Mucosa of descending colon (tissue), 3 donors: ENCODE results near the gene LIPM. TPM values are rescaled to one million over a fixed set of nuclear protein-coding genes. Genes with fewer than 3 reads are reported as not detected.

Source experiments
- ATAC-seq: fragments of 200-7000 bp; cut with Tn5 transposase; one replicate; pipeline ENCODE4 v1.9.1; 2020; ENCODE audit warnings: mild to moderate bottlenecking, moderate library complexity
- DNase-seq, 3 donors: peaks; one replicate each; pipeline ENCODE4 v3.0.0-alpha.2; 2020
- H3K36me3 ChIP-seq: fragments of 200-600 bp; one replicate; pipeline ENCODE4 v1.8.0; 2021; ENCODE audit warnings: low read depth, mild to moderate bottlenecking
- H3K4me1 ChIP-seq: fragments of 200-600 bp; one replicate; pipeline ENCODE4 v1.8.0; 2021; ENCODE audit warnings: low read depth, mild to moderate bottlenecking
- H3K4me3 ChIP-seq: fragments of 200-600 bp; one replicate; pipeline ENCODE4 v1.8.0; 2021; ENCODE audit warnings: mild to moderate bottlenecking
- H3K9me3 ChIP-seq: fragments of 200-600 bp; one replicate; pipeline ENCODE4 v1.8.0; 2021; ENCODE audit warnings: mild to moderate bottlenecking
- intact Hi-C, 2 donors: fragments of 100-400 bp; cut with DNase I in 1 of 2; cut with micrococcal nuclease in 1 of 2; formaldehyde crosslinking; loops; one replicate each; pipeline versions ENCODE4 v1.11.0 to v1.11.1; 2022; cut with DNase I, micrococcal nuclease
- total RNA-seq, 3 donors: library from RNA; stranded (reverse); fragmentation: NEBNext Ultra II Directional in 2 of 3; extraction: Animal tissue kit (Norgen Biotek cat#: 25700) in 2 of 3; gene quantifications; one replicate each; pipeline versions ENCODE4 v1.2.1 to v1.2.4, GENCODE V29; 2021 to 2023
- TF ChIP-seq, protein P1 (sequence below): fragments of 200-600 bp; IDR thresholded peaks from one replicate; pipeline ENCODE4 v1.8.0; 2022; ENCODE audit warnings: antibody characterized with exemption, mild to moderate bottlenecking
- donor health status: DM: no; HTN: no; CAD: no; lungs with moderate emphysema.
- donor health status: DM: no; HTN: no; CAD: no.
- donor health status: DM: no; HTN: yes; CAD: no.

Gene LIPM
- total RNA-seq, 3 donors from 2014 or later = not detected

DNA sequence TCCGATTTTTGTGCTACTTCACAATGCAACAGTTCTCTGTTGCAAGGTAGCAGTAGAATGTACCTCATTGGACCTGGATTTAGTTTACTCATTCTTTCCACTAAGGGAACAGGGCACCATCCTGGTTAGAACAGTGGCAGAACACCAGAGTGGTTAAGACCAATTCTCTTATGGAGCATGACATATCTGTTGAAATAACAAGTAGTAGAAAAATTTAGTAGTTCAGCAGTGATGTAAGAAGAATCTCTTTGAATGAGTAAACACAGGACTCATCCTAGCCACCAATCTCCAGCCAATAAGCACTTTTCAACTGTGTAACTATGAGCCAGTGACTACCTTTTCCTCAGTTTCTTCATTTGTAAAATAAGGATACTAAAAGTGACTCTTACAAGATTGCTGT, 46.7 kb downstream of the LIPM start:
- no peak for ATAC-seq
- intact Hi-C loops = no loop called here

DNA sequence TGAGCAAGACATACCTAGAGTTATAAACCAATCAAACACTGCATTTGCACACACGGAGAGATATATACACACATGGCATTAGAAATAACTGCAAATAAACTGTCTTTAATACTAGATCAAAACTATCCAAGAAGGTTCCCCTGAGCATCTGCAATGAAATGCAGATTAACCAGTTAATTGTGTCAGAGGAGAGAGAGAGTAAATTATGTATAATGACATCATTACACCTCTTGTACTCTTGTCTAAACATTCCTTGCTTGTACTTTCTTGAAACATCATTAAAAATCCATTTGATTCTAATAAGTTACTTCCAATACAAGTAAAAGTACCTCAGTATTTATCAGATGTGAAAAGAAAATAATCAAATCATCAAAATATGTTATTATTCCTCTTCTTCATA, 48.2 kb downstream of the LIPM start:
- TF ChIP-seq, protein P1, sequence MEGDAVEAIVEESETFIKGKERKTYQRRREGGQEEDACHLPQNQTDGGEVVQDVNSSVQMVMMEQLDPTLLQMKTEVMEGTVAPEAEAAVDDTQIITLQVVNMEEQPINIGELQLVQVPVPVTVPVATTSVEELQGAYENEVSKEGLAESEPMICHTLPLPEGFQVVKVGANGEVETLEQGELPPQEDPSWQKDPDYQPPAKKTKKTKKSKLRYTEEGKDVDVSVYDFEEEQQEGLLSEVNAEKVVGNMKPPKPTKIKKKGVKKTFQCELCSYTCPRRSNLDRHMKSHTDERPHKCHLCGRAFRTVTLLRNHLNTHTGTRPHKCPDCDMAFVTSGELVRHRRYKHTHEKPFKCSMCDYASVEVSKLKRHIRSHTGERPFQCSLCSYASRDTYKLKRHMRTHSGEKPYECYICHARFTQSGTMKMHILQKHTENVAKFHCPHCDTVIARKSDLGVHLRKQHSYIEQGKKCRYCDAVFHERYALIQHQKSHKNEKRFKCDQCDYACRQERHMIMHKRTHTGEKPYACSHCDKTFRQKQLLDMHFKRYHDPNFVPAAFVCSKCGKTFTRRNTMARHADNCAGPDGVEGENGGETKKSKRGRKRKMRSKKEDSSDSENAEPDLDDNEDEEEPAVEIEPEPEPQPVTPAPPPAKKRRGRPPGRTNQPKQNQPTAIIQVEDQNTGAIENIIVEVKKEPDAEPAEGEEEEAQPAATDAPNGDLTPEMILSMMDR = no peak

More for the DNA sequence above, 46.7 kb downstream of the LIPM start:
- no peak for DNase-seq
- H3K4me1 ChIP-seq = peaks cover 6% of the 10 kb centered on the region
- TF ChIP-seq, protein P1 = no peak
- H3K4me3 ChIP-seq = no peak overlapping the region
- no peaks in the 10 kb centered on the region for H3K9me3 ChIP-seq
- no peaks in the 10 kb centered on the region for H3K36me3 ChIP-seq

DNA sequence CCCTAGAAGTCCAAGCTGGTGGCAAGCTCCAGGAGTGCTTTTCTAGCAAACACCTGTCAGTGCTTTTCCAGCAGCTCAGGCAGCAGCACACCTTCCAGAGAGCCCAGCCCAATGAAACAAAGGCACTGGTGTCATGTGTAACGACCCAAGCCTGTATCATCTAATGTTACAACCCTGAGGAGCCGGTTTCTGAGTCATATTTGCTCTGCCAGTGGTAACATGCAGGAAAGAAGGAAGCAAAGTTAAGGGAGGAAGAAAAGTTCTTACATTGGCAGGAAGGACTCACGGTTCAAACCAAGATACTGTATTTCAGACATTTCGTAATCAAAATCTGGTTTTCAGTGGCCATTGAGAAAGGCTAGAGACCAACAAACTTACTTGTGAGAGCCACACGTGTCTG, 49.2 kb downstream of the LIPM start, which contains the start of gene ANKRD22:
Gene ANKRD22 (minus strand): TSS at position 139 of the 400 bp plus-strand sequence. CDS start 237 bp downstream, outside the sequence.
- DNase-seq (peak; percentile 69 to 89 (median 74)), ATAC-seq (peak; percentile 94)
- Histone ChIP-seq H3K4me3 (no peak within 1 kb of the TSS), H3K4me1 (peaks cover 6% of the 10 kb centered on the region), H3K9me3 (no peaks in the 10 kb centered on the region), H3K36me3 (no peaks in the 10 kb centered on the region)
- intact Hi-C loops = no loop called here
- TF ChIP-seq, protein P1 = no peak

More for the DNA sequence above, 48.2 kb downstream of the LIPM start:
- no peak overlapping the region for H3K4me3 ChIP-seq
- no peaks in the 10 kb centered on the region for H3K9me3 ChIP-seq
- ATAC-seq = no peak
- no peak for DNase-seq
- intact Hi-C loops = no loop called here
- no peaks in the 10 kb centered on the region for H3K36me3 ChIP-seq
- H3K4me1 ChIP-seq = peaks cover 6% of the 10 kb centered on the region

DNA sequence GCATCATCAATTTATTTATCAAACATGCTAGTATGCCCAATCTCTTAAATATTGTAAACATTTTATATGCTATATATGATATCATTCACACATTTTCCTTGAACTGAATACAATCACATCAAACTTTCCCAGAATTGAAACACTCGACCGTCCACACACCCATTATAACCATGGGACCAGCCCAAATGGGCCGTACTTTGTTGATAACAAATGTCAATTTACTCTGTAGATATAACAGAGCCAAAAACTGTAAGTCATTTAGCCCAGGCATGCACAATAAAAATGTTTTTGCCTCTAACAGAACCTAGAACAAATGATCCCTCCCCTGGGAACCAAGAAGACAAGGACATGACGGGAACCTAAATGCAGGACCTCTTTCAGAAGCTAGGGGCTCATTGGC, 49.8 kb downstream of the LIPM start:
- H3K36me3 ChIP-seq = no peaks in the 10 kb centered on the region
- no peaks in the 10 kb centered on the region for H3K9me3 ChIP-seq
- intact Hi-C loops = no loop called here
- TF ChIP-seq, protein P1 = no peak
- DNase-seq (peak in 1 of 3 donors; percentile 47), ATAC-seq (peak; percentile 46)
- H3K4me3 ChIP-seq = no peak overlapping the region
- H3K4me1 ChIP-seq = peaks cover 6% of the 10 kb centered on the region

DNA sequence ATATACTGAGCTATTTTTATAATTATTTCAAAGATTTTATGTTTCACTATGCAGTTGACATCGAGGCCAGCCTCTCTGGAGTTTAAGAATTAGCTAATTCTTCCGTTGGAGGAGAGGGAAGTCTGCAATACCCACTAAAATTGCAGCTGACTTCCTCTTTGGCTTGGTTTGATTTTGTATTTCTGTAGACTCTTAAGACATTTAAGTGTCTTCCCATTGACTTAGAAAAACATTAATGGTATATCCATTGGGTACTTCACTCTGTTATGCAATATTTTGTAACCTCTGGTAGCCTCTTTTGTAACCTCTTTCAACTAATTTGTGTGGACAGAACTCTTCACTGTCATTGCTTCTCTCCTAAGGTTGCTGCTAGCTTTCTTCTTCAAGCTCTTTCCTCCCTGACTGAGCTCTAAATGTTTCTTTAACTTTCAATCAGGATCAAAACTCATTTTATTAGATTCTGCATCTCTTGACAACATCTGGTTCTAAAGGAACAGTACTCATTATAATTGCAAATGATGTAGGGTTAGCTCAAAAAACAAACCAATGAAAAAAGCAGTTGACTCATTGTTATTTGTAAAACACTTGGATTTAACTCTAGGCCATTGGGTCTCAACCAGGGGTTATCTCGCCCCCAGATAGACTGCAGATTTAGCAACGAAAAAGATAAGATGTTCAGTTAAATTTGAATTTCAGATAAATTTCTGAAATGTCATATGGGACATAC, 50.8 kb downstream of the LIPM start:
- intact Hi-C loops = no loop called here
- DNase-seq = no peak
- Histone ChIP-seq H3K4me1 (peaks cover 9% of the 10 kb centered on the region), H3K4me3 (no peak overlapping the region), H3K9me3 (no peaks in the 10 kb centered on the region), H3K36me3 (no peaks in the 10 kb centered on the region)
- no peak for ATAC-seq
- TF ChIP-seq, protein P1 = no peak
